Parathyroid adenoma (tissue), 2 donors: ENCODE data around the gene SLC10A7.

Experiments
- H2AFZ ChIP-seq: fragments of 300-600 bp; sonication (generic); one replicate; pipeline ENCODE4 v1.7.0; 2017; ENCODE audit warnings: antibody characterized with exemption, mild to moderate bottlenecking
- H3K27ac ChIP-seq: fragments of 300-600 bp; sonication (generic); one replicate; pipeline ENCODE4 v1.7.0; 2017
- H3K27me3 ChIP-seq: fragments of 300-600 bp; sonication (generic); one replicate; pipeline ENCODE4 v1.7.0; 2017; ENCODE audit warnings: low read length; ENCODE audit not compliant: control insufficient read depth, insufficient read depth
- H3K36me3 ChIP-seq: fragments of 300-600 bp; sonication (generic); one replicate; pipeline ENCODE4 v1.7.0; 2017; ENCODE audit warnings: low read length; ENCODE audit not compliant: control insufficient read depth, insufficient read depth
- H3K4me1 ChIP-seq: fragments of 300-600 bp; sonication (generic); one replicate; pipeline ENCODE4 v1.7.0; 2017; ENCODE audit warnings: control low read depth
- H3K4me2 ChIP-seq: fragments of 300-600 bp; sonication (generic); one replicate; pipeline ENCODE4 v1.7.0; 2017; ENCODE audit warnings: low read length
- H3K4me3 ChIP-seq: fragments of 300-600 bp; sonication (generic); one replicate; pipeline ENCODE4 v1.7.0; 2017; ENCODE audit warnings: low read depth, low read length
- H3K79me2 ChIP-seq: fragments of 300-600 bp; sonication (generic); one replicate; pipeline ENCODE4 v1.7.0; 2017; ENCODE audit warnings: control low read depth
- H3K9ac ChIP-seq: fragments of 300-600 bp; sonication (generic); one replicate; pipeline ENCODE4 v1.7.0; 2017; ENCODE audit warnings: mild to moderate bottlenecking
- H3K9me3 ChIP-seq: fragments of 300-600 bp; sonication (generic); one replicate; pipeline ENCODE4 v1.7.0; 2017; ENCODE audit warnings: low read length; ENCODE audit not compliant: control insufficient read depth
- CTCF ChIP-seq: fragments of 300-600 bp; sonication (generic); IDR thresholded peaks from one replicate; pipeline ENCODE4 v1.7.0; 2017; ENCODE audit warnings: antibody characterized with exemption, mild to moderate bottlenecking
- donor health status: primary hyperparathyroidism.

Gene SLC10A7

GRCh38 chr4:146465628-146466027, 56.1 kb downstream of the SLC10A7 start:
- H3K36me3 ChIP-seq, result no peaks in the 10 kb centered on the region
- no peaks in the 10 kb centered on the region for H3K27me3 ChIP-seq
- H3K9ac ChIP-seq, result no peak overlapping the region
- no peaks in the 10 kb centered on the region for H3K4me1 ChIP-seq
- H2AFZ ChIP-seq, result no peak overlapping the region
- H3K9me3 ChIP-seq, result no peaks in the 10 kb centered on the region
- H3K4me3 ChIP-seq, result no peak overlapping the region
- no peak for TF ChIP-seq CTCF
- H3K4me2 ChIP-seq, result no peak overlapping the region
- H3K79me2 ChIP-seq, result no peaks in the 10 kb centered on the region
- no peak overlapping the region for H3K27ac ChIP-seq

GRCh38 chr4:146462251-146462650, 59.5 kb downstream of the SLC10A7 start:
- H3K27me3 ChIP-seq, result no peaks in the 10 kb centered on the region
- no peaks in the 10 kb centered on the region for H3K79me2 ChIP-seq
- H3K4me3 ChIP-seq, result no peak overlapping the region
- no peaks in the 10 kb centered on the region for H3K36me3 ChIP-seq
- H3K27ac ChIP-seq, result no peak overlapping the region
- no peak overlapping the region for H2AFZ ChIP-seq
- TF ChIP-seq CTCF, result no peak
- H3K9me3 ChIP-seq, result no peaks in the 10 kb centered on the region
- no peaks in the 10 kb centered on the region for H3K4me1 ChIP-seq
- no peak overlapping the region for H3K4me2 ChIP-seq
- H3K9ac ChIP-seq, result no peak overlapping the region

- Histone ChIP-seq H3K4me2 (no peak overlapping the region), H3K79me2 (no peaks in the 10 kb centered on the region), H3K4me1 (no peaks in the 10 kb centered on the region), H3K4me3 (no peak overlapping the region), H3K36me3 (no peaks in the 10 kb centered on the region), H2AFZ (no peak overlapping the region), H3K27me3 (no peaks in the 10 kb centered on the region), H3K9ac (no peak overlapping the region), H3K27ac (no peak overlapping the region), H3K9me3 (no peaks in the 10 kb centered on the region)
- TF ChIP-seq CTCF, result no peak
These were observed 63.1 kb downstream of the SLC10A7 start for GRCh38 chr4:146458594-146458993.

DNA sequence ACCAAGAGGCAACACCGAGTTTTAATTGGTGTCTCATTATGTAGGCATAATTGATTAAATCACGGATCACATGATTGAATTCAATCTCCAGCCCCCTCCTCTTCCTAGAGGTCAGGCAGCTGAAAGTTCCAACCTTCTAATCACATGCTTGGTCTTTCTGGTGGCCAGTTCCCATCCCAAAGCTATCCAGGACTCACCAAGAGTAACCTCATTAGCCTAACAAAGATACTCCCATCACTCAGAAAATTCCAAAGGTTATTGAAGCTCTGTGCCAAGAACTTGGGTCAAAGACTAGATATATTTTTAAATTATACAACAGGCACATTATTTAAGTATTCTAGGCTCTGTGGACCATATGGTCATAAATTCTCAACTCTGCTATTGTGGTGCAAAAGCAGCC, 65.1 kb downstream of the SLC10A7 start:
- TF ChIP-seq CTCF, result no peak
- no peak overlapping the region for H3K27ac ChIP-seq
- H3K4me3 ChIP-seq, result no peak overlapping the region
- no peak overlapping the region for H3K9ac ChIP-seq
- no peak overlapping the region for H2AFZ ChIP-seq
- H3K36me3 ChIP-seq, result no peaks in the 10 kb centered on the region
- H3K79me2 ChIP-seq, result no peaks in the 10 kb centered on the region
- no peaks in the 10 kb centered on the region for H3K27me3 ChIP-seq
- H3K4me1 ChIP-seq, result no peaks in the 10 kb centered on the region
- no peaks in the 10 kb centered on the region for H3K9me3 ChIP-seq
- no peak overlapping the region for H3K4me2 ChIP-seq

- H3K4me1 ChIP-seq, result no peaks in the 10 kb centered on the region
- H3K9ac ChIP-seq, result no peak overlapping the region
- no peak for TF ChIP-seq CTCF
- no peak overlapping the region for H2AFZ ChIP-seq
- H3K79me2 ChIP-seq, result no peaks in the 10 kb centered on the region
- no peaks in the 10 kb centered on the region for H3K9me3 ChIP-seq
- no peak overlapping the region for H3K4me3 ChIP-seq
- no peaks in the 10 kb centered on the region for H3K36me3 ChIP-seq
- no peak overlapping the region for H3K27ac ChIP-seq
- H3K27me3 ChIP-seq, result no peaks in the 10 kb centered on the region
- no peak overlapping the region for H3K4me2 ChIP-seq
These were observed 68.4 kb downstream of the SLC10A7 start for GRCh38 chr4:146453181-146453807.
